Stimulated activated CD4-positive, alpha-beta T cell treated with anti-CD3 and anti-CD28 coated beads, Interleukin-2, amount 100 ng/mL, for 4 hours (primary cell): ENCODE data around the gene FAM241A.
"Not testable (repeated sequence)": the region's sequence is repeated elsewhere in the genome, so short reads cannot be mapped to it uniquely, and the experiment has no call there.

ENCODE experiments used
- DNase-seq: peaks from one replicate; pipeline ENCODE4 v3.0.0-alpha.2; 2020; ENCODE audit warnings: low read depth

The FAM241A gene

DNA sequence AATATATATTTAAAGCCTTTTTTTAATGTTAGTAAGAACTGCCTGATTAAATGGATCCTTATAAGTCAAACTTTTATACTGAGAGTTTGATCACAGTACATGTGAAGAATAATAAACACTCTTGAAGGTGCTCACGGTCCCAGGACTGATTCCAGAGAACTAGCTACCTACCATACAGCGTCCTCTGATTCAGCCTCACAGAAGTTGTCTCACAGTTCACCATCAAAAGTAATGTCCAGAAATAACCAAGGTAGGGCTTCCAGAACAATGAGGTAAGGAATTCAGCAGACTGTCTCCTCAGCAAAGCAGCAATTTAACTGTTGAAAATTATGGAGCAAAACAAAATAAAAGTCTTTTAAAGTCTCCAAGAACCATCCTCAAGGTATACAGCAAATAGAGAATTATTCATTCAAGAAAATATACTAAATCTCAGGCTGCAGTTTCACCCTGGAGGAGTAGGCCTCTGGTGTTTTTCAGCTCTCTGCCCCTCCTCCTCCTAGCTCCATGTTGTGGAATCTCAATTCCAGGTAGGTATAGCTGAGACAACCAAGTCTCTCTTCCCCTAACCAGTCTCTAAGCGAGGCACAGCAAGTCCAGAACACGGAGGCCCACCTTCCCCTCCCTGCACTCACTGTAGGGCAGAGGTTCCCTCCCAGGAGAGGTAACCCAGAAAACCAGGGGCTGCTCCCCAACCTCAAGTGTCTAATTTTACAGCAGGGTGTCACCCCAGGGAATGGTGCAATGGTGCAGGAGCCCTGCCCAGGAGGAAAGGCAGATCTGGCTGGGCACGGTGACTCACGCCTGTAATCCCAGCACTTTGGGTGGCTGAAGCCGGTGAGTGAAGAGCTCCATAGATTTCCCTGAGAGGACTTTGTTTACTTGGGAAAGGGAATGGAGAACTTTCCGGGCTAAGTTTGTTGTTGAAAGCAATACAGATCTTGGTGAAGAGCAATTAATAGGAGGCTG lies 28.6 kb downstream of the FAM241A start:
- no peak for DNase-seq

GRCh38 chr4:112175840-112176239 lies 30.6 kb downstream of the FAM241A start:
- DNase-seq, result no peak

DNA sequence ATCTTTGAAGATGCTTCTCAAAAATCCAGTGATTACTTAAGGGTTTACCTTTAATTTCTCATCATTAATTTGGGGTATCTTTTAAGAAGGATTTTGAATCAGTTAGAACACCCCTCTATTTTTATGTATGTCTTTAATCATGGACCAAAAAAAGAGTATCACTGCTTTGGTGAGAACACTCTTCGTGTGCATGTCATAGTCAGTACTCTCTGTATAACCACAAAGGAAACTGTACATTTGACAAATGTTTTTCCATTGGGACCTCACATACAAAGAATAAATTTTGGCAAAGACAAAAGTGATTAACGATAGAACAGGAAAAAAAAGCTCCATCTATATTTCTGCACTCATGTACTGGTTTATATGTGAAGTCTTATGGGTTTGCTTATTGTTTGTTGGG lies 31.3 kb downstream of the FAM241A start:
- no peak for DNase-seq

DNA sequence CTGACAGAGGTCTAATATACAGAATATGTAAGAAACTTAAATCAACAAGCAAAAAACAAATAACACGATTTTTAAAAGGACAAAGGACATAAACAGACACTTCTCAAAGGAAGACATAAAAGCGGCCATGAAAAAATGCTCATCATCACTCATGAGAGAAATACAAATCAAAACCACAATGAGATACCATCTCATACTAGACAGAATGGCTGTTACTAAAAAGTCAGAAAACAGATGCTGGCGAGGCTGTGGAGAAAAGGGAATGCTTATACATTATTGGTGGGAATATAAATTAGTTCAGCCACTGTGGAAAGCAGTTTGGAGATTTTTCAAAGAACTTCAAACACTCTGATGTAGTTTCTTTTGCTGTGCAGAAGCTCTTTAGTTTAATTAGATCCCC lies 33.5 kb downstream of the FAM241A start:
- not testable (repeated sequence) for DNase-seq

DNA sequence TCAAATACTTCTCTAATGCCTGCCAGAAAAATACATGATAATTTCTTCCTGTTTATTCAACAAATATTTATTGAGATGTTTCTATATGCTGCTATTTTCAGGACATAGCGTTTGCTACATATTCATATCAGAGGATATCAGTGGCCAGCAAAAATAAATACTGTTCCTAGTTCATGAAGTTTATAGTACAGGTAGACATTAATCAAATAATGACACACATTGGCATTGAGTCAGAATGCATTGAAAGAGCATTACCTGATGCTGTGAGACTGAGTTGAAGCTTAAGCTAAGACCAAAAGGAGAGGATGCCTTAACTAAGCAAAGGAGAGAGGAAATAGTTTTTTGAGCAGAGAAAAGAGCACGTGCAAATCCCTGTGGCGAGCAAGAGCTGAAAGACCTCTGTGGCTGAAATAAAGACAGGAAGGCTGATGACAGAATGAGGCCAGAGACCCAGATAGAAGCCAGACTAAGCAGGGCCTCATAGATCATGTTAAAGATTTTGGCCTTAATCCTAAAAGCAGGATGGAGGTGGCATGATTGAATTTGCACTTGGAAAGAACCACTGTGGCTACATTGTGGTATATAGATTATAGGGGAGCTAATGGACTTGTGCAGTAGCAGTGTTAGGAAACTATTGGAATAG lies 36.2 kb downstream of the FAM241A start:
- no peak for DNase-seq

- DNase-seq, result no peak
Observed at GRCh38 chr4:112182604-112183003, 37.4 kb downstream of the FAM241A start.

GRCh38 chr4:112183252-112183651 lies 38.0 kb downstream of the FAM241A start:
- no peak for DNase-seq

DNA sequence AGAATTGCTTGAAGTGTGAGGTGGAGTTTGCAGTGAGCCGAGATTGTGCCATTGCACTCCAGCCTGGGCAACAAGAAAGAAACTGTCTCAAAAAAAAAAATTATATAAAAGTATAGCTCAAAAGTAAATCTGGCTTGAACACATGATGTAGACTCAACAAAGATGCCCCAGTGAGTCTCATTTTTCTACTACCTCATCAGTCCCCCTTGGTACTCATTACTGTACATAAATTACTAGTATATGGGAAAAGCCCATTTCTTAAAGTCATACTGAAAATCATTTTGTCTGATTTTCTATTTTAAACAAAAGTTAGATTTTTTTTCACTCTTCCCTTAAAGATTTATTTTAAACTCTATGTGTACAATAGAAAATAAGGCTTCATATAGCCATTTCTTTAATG lies 39.2 kb downstream of the FAM241A start:
- no peak for DNase-seq

- DNase-seq, result no peak
Observed at GRCh38 chr4:112185334-112185733, 40.1 kb downstream of the FAM241A start.

DNA sequence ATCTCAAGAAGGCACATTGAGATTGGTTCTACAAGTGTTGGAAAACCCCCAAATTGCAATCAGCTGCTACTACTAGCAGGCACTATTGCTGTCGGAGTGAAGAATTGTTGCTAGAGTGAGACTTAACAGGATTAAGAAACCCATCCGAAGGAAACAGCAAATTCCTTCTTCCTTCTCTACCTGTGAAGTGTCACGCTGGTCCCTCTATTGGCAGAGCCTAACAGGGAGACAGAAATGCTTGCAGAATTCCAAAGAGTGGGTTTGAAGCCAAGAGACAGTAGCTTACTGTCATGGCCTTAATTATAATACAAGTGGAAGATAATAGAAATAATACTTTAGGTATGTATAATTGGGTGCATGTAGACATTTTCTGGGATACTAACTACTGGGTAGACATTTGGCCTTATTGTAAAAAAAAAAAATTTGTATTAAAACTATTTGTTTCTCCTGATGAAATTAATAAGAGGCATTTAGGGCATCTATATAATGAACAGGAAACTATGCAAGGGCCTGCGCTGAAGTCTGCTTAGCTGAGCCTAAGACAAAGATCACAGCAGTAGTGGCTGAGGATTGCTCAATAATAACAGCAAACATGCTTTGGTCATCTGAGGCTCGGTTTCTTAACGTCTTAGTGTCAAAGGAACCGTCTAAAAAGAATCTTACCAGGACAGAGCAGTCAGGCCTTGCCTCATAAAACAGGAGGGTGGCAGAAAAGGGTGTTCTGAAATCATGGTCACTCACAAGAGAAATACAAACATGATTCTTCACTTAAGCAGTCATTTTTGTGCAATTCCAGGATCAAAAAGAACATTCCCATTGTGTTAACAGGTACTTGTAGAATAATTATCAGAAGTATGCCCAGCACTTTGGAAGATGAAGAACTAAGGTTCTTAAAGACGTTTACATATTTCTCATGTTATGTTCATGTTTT lies 40.8 kb downstream of the FAM241A start:
- no peak for DNase-seq

DNA sequence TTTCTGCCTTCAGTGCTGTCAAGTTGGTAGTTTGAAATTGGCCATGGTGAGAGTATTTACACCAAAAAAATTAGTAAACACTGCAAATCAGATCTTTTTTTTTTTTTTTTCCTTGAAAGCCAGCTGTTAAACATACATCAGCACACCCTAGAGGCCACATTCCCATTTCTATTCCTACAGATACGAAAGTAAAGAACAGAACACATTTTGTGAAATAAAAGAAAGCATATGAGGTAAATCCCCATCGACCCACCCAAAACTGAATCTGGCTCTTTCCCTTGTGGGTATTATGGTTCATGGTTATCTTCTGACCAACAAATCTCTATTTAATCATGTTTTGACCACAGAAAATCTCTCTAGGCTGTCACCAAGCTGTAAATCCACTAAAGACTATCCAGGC lies 44.5 kb downstream of the FAM241A start:
- DNase-seq, result no peak

GRCh38 chr4:112190684-112191083 lies 45.4 kb downstream of the FAM241A start:
- DNase-seq, result no peak

DNA sequence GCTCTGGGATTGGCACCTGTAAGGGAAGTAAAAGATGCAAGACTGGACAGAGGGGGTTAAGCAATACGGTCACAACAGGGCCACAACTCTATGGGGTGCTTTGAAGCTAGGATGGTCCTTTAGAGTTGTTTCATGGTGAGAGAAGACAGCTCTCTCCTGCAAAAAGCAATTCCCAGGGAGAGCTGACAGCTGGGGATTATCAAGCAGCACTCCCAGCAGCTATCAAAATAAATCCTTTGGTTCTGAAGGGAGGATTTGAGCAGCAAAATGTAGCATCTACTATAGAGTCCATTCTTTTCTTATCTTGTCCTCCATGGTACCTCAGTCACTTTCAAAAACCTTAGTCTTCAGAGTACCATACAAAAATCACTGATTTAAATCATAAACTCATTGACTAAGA lies 51.2 kb downstream of the FAM241A start:
- no peak for DNase-seq

- no peak for DNase-seq
Observed at GRCh38 chr4:112199041-112199440, 53.8 kb downstream of the FAM241A start.

DNA sequence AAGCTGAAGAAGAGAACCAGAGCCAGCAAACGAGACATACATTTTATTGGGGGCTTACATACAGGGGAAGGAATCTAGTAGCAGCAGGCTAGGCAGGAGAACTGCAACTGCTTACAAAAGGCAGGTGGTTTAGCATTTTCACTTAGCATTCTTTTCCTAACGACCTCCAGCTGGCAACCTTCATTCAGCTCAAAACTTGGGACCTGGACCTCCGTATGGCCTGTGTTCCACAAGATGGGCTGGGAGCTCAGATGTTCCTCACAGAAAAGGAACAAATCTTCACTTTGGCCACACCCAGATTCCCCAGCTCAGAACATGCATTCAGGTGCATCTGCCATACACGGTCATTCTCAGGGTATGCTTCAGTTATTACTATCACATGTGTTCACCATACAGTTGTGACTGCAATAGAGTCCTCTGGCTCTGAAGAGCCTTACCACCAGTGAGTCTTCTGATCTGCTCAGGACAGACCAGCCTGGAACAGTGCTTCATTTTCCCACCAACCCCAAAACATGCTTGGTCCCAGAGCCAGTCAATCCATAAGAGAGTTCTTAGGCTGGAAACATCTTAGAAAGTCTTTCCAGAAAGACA lies 56.8 kb downstream of the FAM241A start:
- DNase-seq, result no peak

DNA sequence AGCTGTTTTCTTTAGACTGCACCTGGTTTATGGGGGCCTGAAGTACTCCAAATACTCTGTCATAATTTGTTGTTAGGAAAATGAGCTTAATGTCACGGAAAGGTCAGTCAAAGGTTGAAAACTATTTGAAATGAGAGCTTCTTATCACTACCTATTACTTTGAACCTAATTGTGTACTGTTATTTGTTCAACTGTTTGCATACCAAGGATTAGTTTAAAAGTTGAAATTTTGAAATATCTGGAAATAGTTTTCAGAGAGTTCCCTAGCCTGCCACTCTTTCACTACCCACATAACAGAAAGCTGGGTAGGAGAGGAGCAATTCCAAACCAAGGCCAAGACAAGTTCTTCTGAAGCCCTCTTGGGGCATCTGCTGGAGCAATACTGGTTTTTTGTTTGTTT lies 58.3 kb downstream of the FAM241A start:
- no peak for DNase-seq

DNA sequence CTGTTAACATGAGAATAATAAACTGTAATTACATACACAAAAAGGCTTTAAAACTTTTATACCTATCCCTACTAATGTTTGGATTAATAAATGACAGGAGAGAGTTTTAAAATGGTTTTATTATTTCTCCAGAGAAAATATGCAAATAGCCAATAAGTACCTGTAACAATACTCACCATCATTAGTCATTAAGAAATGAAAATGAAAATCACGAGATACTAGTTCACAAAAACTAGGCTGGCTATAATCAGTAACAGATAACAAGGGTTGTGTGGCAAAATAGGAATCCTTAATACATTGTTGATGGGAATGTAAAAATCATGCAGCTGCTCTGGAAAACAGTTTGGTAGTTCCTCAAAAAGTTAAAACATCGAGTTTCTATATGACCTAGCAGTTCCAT lies 61.2 kb downstream of the FAM241A start:
- DNase-seq, result no peak

DNA sequence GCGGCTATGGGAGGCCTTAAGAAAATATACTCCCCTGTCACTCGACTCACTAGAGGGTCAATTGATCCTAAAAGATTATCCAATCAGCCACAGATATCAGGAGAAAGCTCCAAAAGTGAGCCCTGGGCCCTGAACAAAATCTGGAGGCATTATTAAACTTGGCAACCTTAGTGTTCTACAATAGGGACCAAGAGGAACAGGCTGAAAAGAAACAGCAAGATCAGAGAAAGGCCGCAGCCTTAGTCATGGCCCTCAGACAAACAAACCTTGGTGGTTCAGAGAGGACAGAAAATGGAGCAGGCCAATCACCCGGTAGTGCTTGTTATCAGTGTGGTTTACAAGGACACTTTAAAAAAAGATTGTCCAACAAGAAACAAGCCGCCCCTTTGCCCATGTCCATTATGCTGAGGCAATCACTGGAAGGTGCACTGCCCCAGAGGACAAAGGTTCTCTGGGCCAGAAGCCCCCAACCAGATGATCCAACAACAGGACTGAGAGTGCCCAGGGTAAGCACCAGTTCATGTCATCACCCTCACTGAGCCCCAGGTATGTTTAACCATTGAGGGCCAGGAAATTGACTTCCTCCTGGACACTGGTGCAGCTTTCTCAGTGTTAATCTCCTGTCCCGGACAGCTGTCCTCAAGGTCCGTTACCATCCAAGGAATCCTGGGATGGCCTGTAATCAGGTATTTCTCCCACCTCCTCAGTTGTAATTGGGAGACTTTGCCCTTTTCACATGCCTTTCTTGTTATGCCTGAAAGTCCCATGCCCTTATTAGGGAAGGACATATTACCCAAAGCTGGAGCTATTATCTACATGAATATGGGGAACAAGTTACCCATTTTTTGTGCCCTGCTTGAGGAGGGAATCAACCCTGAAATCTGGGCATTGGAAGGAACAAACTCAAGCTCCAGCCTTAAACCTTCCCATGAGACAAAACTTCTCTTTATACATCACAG lies 63.2 kb downstream of the FAM241A start:
- not testable (repeated sequence) for DNase-seq

DNA sequence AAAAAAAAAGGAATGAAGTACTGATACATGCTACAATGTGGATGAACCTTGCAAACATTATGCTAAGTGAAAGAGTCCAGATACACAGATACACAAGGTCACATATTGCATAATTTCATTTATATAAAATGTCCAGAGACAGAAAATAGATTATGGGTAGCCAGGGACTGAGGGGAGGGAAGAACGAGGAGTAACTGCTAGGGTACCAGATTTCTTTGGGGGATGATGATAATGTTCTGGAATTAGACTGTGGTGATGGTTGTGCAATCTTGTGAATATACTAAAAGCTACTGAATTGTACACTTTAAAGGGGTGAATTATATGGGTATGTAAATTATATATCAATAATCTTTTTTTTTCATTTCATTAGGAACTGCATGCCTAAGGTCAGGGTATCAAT lies 65.5 kb downstream of the FAM241A start:
- no peak for DNase-seq

DNA sequence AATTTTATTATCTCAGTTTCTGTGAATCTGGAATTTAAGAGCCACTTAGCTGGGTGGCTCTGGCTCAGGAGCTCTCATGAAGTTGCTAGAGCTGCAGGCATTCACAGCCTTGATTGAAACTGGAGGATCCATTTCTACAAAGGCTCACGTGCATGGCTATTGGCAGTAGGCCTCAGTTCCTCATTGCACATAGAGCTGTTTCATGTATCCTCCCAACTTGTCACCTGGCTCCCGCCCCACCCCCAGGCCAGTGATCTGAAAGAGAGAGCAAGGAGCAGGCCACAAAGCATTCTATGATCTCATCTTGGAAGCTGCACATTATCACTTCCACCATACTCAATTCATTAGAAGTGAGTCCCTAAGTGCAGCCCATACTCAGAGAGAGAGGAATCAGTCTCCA lies 67.8 kb downstream of the FAM241A start:
- DNase-seq, result no peak

DNA sequence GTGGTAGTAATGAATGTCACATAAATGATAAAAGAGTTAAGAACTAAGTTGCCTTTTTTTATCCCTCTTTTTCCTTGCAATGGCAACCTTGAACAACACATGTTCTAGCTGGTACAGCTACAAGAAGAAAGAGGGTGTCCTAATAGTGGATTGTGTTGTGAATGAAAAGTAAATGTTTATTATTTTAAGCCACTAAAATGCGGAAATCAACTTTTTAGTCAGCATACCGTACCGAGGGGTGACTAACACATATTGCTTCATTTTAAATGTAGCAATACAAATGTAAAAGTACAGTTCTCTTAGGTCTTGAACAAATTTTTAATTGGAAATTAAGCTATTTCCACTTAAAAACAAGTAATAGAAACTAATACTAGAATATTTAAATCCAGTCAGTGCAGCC lies 68.6 kb downstream of the FAM241A start:
- no peak for DNase-seq
